ENCODE data around the gene EN2. TPM values are rescaled to one million over a fixed set of nuclear protein-coding genes. Genes with fewer than 3 reads are reported as not detected.

Gene EN2
- total RNA-seq, 2 donors from 2014 or later, result not detected

- H3K9me3 ChIP-seq (ENCODE audit: control insufficient read depth, low read length, poor library complexity, severe bottlenecking), result no peaks in the 10 kb centered on the region
- Mint-ChIP-seq H3K27me3 (peaks cover 54% of the 10 kb centered on the region), H3K4me3 (no peak overlapping the region), H3K4me1 (peaks cover 2% of the 10 kb centered on the region), H3K36me3 (ENCODE audit: low read depth) (no peaks in the 10 kb centered on the region), H3K27ac (no peak overlapping the region)
- DNase-seq (no peak), ATAC-seq (no peak)
These were observed 37.8 kb upstream of the EN2 start for GRCh38 chr7:155420116-155420515.

- Mint-ChIP-seq H3K4me3 (no peak overlapping the region), H3K4me1 (peaks cover 5% of the 10 kb centered on the region), H3K27me3 (peaks cover 65% of the 10 kb centered on the region), H3K27ac (no peak overlapping the region), H3K36me3 (ENCODE audit: low read depth) (no peaks in the 10 kb centered on the region)
- no peaks in the 10 kb centered on the region for H3K9me3 ChIP-seq (ENCODE audit: control insufficient read depth, low read length, poor library complexity, severe bottlenecking)
- ATAC-seq (no peak), DNase-seq (no peak)
These were observed 35.8 kb upstream of the EN2 start for GRCh38 chr7:155422151-155422550.

GRCh38 chr7:155422599-155423336 is 35.2 kb upstream of the EN2 start:
- ATAC-seq (no peak), DNase-seq (no peak)
- H3K27ac Mint-ChIP-seq, result no peak overlapping the region
- no peaks in the 10 kb centered on the region for H3K9me3 ChIP-seq (ENCODE audit: control insufficient read depth, low read length, poor library complexity, severe bottlenecking)
- H3K4me1 Mint-ChIP-seq, result peaks cover 5% of the 10 kb centered on the region
- H3K27me3 Mint-ChIP-seq, result peaks cover 66% of the 10 kb centered on the region
- no peak overlapping the region for H3K4me3 Mint-ChIP-seq
- H3K36me3 Mint-ChIP-seq (ENCODE audit: low read depth), result no peaks in the 10 kb centered on the region

- H3K4me1 Mint-ChIP-seq, result peaks cover 5% of the 10 kb centered on the region
- H3K27ac Mint-ChIP-seq, result no peak overlapping the region
- H3K36me3 Mint-ChIP-seq (ENCODE audit: low read depth), result no peaks in the 10 kb centered on the region
- DNase-seq, result no peak
- no peak overlapping the region for H3K4me3 Mint-ChIP-seq
- no peaks in the 10 kb centered on the region for H3K9me3 ChIP-seq (ENCODE audit: control insufficient read depth, low read length, poor library complexity, severe bottlenecking)
- ATAC-seq, result no peak
- H3K27me3 Mint-ChIP-seq, result peaks cover 71% of the 10 kb centered on the region
These were observed 34.3 kb upstream of the EN2 start for GRCh38 chr7:155423337-155424285.

- no peak overlapping the region for H3K27ac Mint-ChIP-seq
- peaks cover 5% of the 10 kb centered on the region for H3K4me1 Mint-ChIP-seq
- peaks cover 65% of the 10 kb centered on the region for H3K27me3 Mint-ChIP-seq
- H3K9me3 ChIP-seq (ENCODE audit: control insufficient read depth, low read length, poor library complexity, severe bottlenecking), result no peaks in the 10 kb centered on the region
- no peak overlapping the region for H3K4me3 Mint-ChIP-seq
- H3K36me3 Mint-ChIP-seq (ENCODE audit: low read depth), result no peaks in the 10 kb centered on the region
- DNase-seq, result no peak
- no peak for ATAC-seq
These were observed 33.5 kb upstream of the EN2 start for GRCh38 chr7:155424301-155425010.

GRCh38 chr7:155425011-155425340 is 33.0 kb upstream of the EN2 start:
- H3K4me3 Mint-ChIP-seq, result no peak overlapping the region
- no peak overlapping the region for H3K27ac Mint-ChIP-seq
- ATAC-seq, result no peak
- H3K27me3 Mint-ChIP-seq, result peaks cover 64% of the 10 kb centered on the region
- DNase-seq, result no peak
- H3K4me1 Mint-ChIP-seq, result peaks cover 3% of the 10 kb centered on the region
- no peaks in the 10 kb centered on the region for H3K9me3 ChIP-seq (ENCODE audit: control insufficient read depth, low read length, poor library complexity, severe bottlenecking)
- no peaks in the 10 kb centered on the region for H3K36me3 Mint-ChIP-seq (ENCODE audit: low read depth)

GRCh38 chr7:155425887-155426286 is 32.0 kb upstream of the EN2 start:
- Mint-ChIP-seq H3K36me3 (ENCODE audit: low read depth) (no peaks in the 10 kb centered on the region), H3K4me1 (peaks cover 3% of the 10 kb centered on the region), H3K27ac (no peak overlapping the region), H3K4me3 (no peak overlapping the region), H3K27me3 (peaks cover 66% of the 10 kb centered on the region)
- H3K9me3 ChIP-seq (ENCODE audit: control insufficient read depth, low read length, poor library complexity, severe bottlenecking), result no peaks in the 10 kb centered on the region
- ATAC-seq (no peak), DNase-seq (no peak)

- Mint-ChIP-seq H3K4me3 (no peak overlapping the region), H3K4me1 (peaks cover 3% of the 10 kb centered on the region), H3K27me3 (peaks cover 66% of the 10 kb centered on the region), H3K27ac (no peak overlapping the region), H3K36me3 (ENCODE audit: low read depth) (no peaks in the 10 kb centered on the region)
- DNase-seq, result no peak
- ATAC-seq, result no peak
- no peaks in the 10 kb centered on the region for H3K9me3 ChIP-seq (ENCODE audit: control insufficient read depth, low read length, poor library complexity, severe bottlenecking)
These were observed 31.2 kb upstream of the EN2 start for GRCh38 chr7:155426543-155427410.

DNA sequence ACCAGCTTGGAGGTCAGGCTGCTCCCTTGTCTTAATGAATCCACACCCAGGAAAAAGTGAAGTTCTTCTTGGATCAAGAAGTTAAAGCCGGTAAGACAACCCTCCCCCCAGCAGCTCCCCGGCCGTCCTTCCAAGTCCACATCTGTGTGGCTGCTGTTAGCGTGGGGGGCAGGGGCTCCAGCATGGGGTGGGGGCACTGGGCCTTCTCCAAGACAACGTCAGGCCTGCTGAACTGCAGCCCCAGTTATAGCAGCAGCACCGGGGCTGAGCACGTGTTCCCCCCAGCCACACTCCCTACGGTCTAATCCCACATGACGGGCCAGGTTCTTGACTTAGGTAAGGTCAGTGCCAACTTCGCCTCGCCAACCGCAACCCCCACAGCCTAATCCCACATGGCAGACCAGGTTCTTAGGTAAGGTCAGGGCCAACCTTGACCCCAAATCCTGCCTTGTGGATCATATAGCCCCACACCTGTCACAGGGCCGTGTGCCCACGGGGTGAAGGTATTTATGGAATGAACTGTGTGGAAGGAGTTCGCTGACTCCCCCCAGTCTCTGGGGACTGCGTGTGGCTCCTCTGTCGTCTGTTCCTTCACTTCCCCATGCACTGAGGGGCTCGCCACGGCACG is 30.4 kb upstream of the EN2 start:
- Mint-ChIP-seq H3K4me1 (peaks cover 3% of the 10 kb centered on the region), H3K27ac (no peak overlapping the region), H3K4me3 (no peak overlapping the region), H3K36me3 (ENCODE audit: low read depth) (no peaks in the 10 kb centered on the region), H3K27me3 (peaks cover 72% of the 10 kb centered on the region)
- no peak for ATAC-seq
- H3K9me3 ChIP-seq (ENCODE audit: control insufficient read depth, low read length, poor library complexity, severe bottlenecking), result no peaks in the 10 kb centered on the region
- DNase-seq, result no peak

DNA sequence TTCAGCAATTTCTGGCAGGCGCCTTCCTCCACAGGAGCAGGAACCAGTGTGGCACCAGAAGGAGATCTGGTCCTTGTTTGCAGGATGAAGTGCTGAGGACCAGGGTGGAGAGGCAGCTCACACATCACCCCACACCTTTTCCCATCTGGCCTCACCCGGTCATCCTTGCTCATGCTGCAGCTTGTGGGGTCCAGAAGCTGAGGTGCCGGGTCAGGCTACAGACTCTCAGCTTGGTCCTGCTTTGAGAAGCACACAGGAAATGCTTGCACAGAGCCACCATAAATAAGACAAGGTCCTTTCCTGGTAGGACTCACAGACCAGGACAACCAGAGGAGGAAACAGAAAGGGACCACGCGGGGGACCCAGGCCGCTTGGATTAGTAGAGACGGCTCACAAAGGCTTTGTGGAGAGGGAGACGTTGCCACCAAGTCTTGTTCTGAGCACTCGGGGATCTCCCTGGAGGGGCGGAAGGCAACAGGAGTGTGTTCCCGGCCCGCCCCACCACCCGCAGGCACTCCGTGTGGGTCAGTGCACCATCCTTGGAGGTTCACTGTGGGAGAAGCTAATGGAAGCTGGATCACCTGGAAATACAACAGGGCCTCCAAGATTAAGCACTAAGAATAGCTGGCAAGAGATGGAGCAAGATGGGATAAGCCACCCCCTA is 29.6 kb upstream of the EN2 start:
- Mint-ChIP-seq H3K4me3 (no peak overlapping the region), H3K27ac (no peak overlapping the region), H3K4me1 (peaks cover 3% of the 10 kb centered on the region), H3K36me3 (ENCODE audit: low read depth) (no peaks in the 10 kb centered on the region), H3K27me3 (peaks cover 75% of the 10 kb centered on the region)
- DNase-seq, result no peak
- no peaks in the 10 kb centered on the region for H3K9me3 ChIP-seq (ENCODE audit: control insufficient read depth, low read length, poor library complexity, severe bottlenecking)
- no peak for ATAC-seq

- H3K9me3 ChIP-seq (ENCODE audit: control insufficient read depth, low read length, poor library complexity, severe bottlenecking), result no peaks in the 10 kb centered on the region
- Mint-ChIP-seq H3K4me3 (no peak overlapping the region), H3K36me3 (ENCODE audit: low read depth) (no peaks in the 10 kb centered on the region), H3K27ac (no peak overlapping the region), H3K27me3 (peaks cover 82% of the 10 kb centered on the region), H3K4me1 (peaks cover 3% of the 10 kb centered on the region)
- DNase-seq (no peak), ATAC-seq (no peak)
These were observed 28.3 kb upstream of the EN2 start for GRCh38 chr7:155429651-155430050.

DNA sequence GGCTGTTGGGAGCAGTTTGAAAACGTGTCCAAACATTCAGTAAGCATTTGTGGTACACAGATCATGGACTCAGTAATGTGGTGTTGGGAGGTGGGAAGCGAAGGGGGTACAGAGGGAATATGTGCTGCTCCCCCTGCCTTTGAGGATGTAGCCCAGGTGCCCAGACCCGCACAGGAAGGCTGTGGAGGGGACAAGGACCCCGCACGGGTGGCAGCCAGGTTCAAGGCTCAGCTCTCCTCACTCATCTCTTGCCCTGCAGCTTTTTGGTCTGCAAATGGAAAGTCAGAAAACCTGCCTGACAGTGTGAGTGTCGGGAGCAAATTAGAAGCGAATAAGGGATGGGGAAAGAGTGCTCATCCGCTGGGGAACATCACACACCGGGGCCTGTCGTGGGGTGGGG is 27.3 kb upstream of the EN2 start:
- ATAC-seq (no peak), DNase-seq (no peak)
- H3K4me1 Mint-ChIP-seq, result no peaks in the 10 kb centered on the region
- H3K9me3 ChIP-seq (ENCODE audit: control insufficient read depth, low read length, poor library complexity, severe bottlenecking), result no peaks in the 10 kb centered on the region
- no peak overlapping the region for H3K27ac Mint-ChIP-seq
- H3K27me3 Mint-ChIP-seq, result peaks cover 77% of the 10 kb centered on the region
- H3K36me3 Mint-ChIP-seq (ENCODE audit: low read depth), result no peaks in the 10 kb centered on the region
- no peak overlapping the region for H3K4me3 Mint-ChIP-seq
